ENCODE data around the gene ZFR.
"Not testable (repeated sequence)": the region's sequence is repeated elsewhere in the genome, so short reads cannot be mapped to it uniquely, and the experiment has no call there.

Gene ZFR

DNA sequence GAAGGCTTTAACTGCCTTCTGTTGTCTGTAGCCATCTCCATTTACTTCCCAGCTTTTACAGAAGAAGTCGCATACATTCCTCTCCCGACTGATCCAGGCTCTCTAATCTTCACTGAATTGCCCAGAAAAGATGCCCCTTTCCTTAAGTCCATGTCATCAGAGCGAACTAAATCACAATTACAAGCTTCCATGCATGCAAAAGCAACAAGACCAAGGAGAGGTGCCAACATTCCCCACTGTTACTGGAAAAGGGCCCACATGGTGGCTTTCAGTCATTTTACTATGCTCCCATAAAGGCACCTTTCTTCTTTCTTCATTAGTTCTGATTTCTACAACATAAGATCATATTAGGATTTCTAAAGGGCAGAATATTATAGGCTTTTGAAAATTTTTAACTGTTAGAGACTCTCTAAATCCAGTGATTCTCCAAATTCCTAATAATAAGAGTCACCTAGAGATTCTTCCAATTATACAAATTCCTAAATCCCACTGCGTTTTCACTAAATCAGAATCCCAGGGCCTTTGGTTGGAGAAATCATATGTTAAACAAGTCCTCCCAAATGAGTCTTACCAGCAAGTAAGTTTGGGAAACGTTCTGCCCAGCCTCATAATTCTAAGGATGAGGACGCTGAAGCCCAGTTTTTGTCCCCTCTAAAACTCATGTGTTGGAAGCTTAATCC, 17.0 kb upstream of the ZFR start:
- Mint-ChIP-seq H3K4me3 (no peak overlapping the region), H3K9me3 (ENCODE audit: low read depth) (no peaks in the 10 kb centered on the region), H3K4me1 (ENCODE audit: low read depth) (peaks cover 12% of the 10 kb centered on the region), H3K36me3 (no peaks in the 10 kb centered on the region), H3K27me3 (no peaks in the 10 kb centered on the region), H3K27ac (no peak overlapping the region)

DNA sequence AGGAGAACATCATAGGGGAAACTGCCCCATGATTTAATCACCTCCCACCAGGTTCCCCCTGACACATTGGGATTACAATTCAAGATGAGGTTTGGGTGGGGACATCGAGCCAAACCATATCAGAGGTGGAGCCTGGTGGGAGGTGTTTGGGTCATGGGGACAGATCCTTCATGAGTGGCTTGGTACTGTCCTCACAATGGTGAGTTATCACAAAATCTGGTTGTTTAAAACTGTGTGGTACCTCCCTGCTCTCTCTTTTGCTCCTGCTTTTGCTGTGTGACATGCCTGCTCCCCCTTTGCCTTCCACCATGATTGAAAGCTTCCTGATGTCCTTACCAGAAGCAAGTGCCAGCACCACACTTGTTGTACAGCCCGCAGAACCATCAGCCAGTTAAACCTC, 16.2 kb upstream of the ZFR start:
- Mint-ChIP-seq H3K4me1 (ENCODE audit: low read depth) (peaks cover 12% of the 10 kb centered on the region), H3K9me3 (ENCODE audit: low read depth) (no peaks in the 10 kb centered on the region), H3K27ac (no peak overlapping the region), H3K27me3 (peaks cover 2% of the 10 kb centered on the region), H3K36me3 (no peaks in the 10 kb centered on the region), H3K4me3 (no peak overlapping the region)

DNA sequence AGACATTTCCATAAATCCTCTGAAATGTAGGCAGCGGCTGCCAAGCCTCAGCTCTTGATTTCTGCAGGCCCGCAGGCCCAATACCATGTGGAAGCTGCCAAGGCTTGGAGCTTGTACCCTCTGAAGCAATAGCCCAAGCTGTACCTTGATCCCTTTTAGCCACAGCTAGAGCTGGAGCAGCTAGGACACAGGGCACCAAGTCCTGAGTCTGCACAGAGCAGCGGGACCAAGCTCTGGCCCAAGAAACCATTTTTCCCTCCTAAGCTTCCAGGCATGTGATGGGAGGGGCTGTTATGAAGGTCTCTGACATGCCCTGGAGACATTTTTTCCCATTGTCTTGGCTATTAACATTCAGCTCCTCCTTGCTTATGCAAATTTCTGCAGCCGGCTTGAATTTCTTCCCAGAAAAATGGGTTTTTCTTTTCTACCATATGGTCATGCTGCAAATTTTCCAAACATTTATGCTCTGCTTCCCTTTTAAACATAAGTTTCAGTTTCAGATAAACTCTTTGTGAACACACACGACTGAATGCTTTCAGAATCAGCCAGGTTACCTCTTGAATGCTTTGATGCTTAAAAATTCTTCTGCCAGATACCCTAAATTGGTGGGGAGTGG, 14.4 kb upstream of the ZFR start:
- Mint-ChIP-seq H3K9me3 (ENCODE audit: low read depth) (no peaks in the 10 kb centered on the region), H3K27ac (no peak overlapping the region), H3K36me3 (no peaks in the 10 kb centered on the region), H3K4me3 (no peak overlapping the region), H3K4me1 (ENCODE audit: low read depth) (peaks cover 12% of the 10 kb centered on the region), H3K27me3 (peaks cover 2% of the 10 kb centered on the region)

DNA sequence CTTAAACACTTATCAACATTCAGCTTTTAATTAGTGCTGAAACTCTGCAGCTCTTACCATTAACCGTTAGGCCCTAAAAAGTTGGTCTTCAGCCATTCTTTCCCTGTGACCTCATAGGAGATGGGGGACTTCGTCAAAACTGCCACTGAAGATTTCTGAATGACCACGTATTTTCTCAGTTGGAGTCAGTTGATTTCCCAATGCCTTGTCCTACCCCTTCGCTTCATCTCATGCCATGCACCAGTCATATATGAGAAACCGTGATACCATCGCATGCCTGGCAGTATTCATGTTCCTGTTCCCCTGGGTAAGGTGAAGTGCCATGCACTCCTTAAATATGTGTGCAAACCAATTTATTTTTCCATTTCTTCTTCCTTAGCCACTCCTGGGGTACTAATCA, 10.8 kb upstream of the ZFR start:
- Mint-ChIP-seq H3K36me3 (no peaks in the 10 kb centered on the region), H3K4me3 (no peak overlapping the region), H3K4me1 (ENCODE audit: low read depth) (no peaks in the 10 kb centered on the region), H3K27ac (no peak overlapping the region), H3K9me3 (ENCODE audit: low read depth) (no peaks in the 10 kb centered on the region), H3K27me3 (peaks cover 2% of the 10 kb centered on the region)

DNA sequence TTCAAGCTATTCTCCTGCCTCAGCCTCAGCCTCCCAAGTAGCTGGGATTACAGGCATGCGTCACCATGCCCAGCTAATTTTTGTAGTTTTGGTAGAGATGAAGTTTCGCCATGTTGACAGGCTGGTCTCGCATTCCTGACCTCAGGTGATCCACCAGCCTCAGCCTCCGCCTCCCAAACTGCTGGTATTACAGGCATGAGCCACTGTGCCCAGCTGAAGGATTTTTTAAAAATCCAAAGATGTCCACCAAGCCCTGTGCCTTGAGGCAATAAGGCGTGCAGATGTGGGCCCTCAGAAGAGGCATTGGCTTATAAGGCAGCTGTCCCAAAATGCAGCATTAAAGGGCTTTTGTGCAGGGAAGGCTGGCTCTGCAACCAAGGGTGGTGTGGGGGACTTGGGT, 10.3 kb upstream of the ZFR start:
- peaks cover 2% of the 10 kb centered on the region for H3K27me3 Mint-ChIP-seq
- H3K4me1 Mint-ChIP-seq (ENCODE audit: low read depth) = no peaks in the 10 kb centered on the region
- no peaks in the 10 kb centered on the region for H3K9me3 Mint-ChIP-seq (ENCODE audit: low read depth)
- no peak overlapping the region for H3K4me3 Mint-ChIP-seq
- H3K27ac Mint-ChIP-seq = no peak overlapping the region
- H3K36me3 Mint-ChIP-seq = no peaks in the 10 kb centered on the region

DNA sequence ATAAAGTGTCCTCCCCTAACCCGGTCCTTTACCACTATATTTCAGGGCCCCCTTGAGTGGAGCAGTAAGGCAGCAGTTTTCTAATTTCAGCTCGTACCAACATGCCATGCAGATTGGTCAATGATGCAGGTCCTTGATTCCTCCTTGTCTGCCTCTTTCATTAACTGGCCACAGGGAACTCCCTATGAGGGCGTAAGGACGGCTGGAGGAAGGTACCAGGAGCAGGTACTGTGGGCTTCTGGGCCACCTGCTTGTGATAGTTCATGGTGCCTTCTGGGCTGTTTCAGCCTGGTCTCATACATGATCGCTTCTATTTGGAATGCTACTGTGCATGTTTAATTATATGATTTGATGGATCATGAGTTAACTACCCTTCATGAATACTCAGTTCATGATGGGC, 9.4 kb upstream of the ZFR start:
- H3K9me3 Mint-ChIP-seq (ENCODE audit: low read depth) = no peaks in the 10 kb centered on the region
- no peaks in the 10 kb centered on the region for H3K4me1 Mint-ChIP-seq (ENCODE audit: low read depth)
- peaks cover 2% of the 10 kb centered on the region for H3K27me3 Mint-ChIP-seq
- no peak overlapping the region for H3K27ac Mint-ChIP-seq
- no peaks in the 10 kb centered on the region for H3K36me3 Mint-ChIP-seq
- no peak overlapping the region for H3K4me3 Mint-ChIP-seq

DNA sequence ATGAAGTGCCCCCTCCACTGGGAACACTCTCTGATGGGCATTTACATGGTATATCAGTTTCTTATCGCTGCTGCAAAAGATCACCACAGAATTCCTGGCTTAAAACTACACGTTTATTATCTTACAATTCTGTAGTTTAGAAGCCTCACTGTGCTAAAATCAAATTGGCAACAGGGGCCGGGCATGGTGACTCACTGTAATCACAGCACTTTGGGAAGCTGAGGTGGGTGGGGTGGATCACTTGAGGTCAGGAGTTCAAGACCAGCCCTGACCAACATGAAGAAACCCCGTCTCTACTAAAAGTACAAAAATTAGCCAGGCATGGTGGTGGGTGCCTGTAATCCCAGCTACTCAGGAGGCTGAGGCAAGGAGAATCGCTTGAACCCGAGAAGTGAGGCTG, 7.8 kb upstream of the ZFR start:
- H3K36me3 Mint-ChIP-seq; H3K27ac Mint-ChIP-seq; H3K27me3 Mint-ChIP-seq; H3K4me1 Mint-ChIP-seq (ENCODE audit: low read depth); H3K4me3 Mint-ChIP-seq; H3K9me3 Mint-ChIP-seq (ENCODE audit: low read depth): not testable (repeated sequence)

DNA sequence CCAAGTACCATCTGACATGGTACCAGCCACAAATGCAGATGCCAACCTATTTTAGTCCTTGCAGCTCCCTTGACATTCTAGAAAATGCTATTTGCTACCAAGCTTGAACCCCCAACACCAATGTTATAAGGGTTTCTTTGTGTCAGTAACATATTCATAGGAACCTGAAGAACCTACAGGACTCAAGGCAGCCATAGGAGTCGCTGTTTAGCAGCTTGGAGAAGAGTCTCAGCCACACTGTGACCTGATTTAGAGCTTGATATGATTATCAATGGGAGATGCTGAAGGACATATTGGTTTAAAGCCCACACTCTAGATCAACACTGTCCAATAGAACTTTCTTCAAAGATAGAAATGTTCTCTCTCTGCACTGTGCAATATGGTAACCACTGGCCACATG, 6.4 kb upstream of the ZFR start:
- Mint-ChIP-seq H3K4me3 (no peak overlapping the region), H3K36me3 (no peaks in the 10 kb centered on the region), H3K27ac (no peak overlapping the region), H3K9me3 (ENCODE audit: low read depth) (no peaks in the 10 kb centered on the region), H3K27me3 (no peaks in the 10 kb centered on the region), H3K4me1 (ENCODE audit: low read depth) (no peaks in the 10 kb centered on the region)

DNA sequence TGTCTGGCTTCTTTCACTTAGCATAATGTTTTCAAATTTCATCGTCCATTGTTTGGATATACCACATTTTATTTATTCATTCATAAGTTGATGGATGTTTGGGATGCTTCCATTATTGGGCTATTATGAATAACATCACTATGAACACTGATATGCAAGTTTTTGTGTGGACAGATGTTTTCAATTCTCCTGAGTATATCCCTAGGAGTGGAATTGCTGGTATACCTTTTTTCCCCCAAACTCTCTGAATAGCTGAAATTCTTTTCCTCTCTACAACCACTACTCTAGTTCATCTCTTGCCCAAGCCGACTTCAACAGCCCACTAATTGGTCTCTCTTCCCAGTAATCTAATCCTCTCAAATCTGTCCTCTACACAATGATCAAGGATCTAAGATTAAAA, 4.7 kb upstream of the ZFR start:
- no peaks in the 10 kb centered on the region for H3K9me3 Mint-ChIP-seq (ENCODE audit: low read depth)
- H3K4me1 Mint-ChIP-seq (ENCODE audit: low read depth) = peaks cover 8% of the 10 kb centered on the region
- H3K36me3 Mint-ChIP-seq = no peaks in the 10 kb centered on the region
- no peaks in the 10 kb centered on the region for H3K27me3 Mint-ChIP-seq
- H3K4me3 Mint-ChIP-seq = no peak overlapping the region
- H3K27ac Mint-ChIP-seq = no peak overlapping the region

DNA sequence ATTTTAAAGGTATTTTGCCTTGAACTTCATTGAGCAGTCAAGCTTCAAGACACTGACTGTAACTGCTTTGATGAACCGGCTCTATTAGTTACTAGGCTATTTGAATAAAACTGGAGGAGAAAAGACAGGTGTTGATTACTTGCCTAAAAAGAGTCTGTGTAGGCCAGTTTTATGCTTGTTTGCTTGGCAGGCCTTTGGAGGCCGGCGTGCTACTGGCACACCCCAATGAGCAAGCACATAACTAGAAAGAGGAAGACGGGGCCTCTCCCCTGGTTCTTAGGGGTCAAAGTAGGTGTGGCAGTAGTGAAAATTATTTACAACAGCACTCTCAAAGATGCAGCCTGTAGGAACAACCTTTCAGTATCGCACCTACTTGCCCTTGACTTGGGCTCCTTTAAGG, 2.1 kb upstream of the ZFR start:
- no peak overlapping the region for H3K27ac Mint-ChIP-seq
- H3K27me3 Mint-ChIP-seq = no peaks in the 10 kb centered on the region
- H3K4me3 Mint-ChIP-seq = no peak overlapping the region
- H3K9me3 Mint-ChIP-seq (ENCODE audit: low read depth) = no peaks in the 10 kb centered on the region
- peaks cover 2% of the 10 kb centered on the region for H3K36me3 Mint-ChIP-seq
- H3K4me1 Mint-ChIP-seq (ENCODE audit: low read depth) = peaks cover 24% of the 10 kb centered on the region

DNA sequence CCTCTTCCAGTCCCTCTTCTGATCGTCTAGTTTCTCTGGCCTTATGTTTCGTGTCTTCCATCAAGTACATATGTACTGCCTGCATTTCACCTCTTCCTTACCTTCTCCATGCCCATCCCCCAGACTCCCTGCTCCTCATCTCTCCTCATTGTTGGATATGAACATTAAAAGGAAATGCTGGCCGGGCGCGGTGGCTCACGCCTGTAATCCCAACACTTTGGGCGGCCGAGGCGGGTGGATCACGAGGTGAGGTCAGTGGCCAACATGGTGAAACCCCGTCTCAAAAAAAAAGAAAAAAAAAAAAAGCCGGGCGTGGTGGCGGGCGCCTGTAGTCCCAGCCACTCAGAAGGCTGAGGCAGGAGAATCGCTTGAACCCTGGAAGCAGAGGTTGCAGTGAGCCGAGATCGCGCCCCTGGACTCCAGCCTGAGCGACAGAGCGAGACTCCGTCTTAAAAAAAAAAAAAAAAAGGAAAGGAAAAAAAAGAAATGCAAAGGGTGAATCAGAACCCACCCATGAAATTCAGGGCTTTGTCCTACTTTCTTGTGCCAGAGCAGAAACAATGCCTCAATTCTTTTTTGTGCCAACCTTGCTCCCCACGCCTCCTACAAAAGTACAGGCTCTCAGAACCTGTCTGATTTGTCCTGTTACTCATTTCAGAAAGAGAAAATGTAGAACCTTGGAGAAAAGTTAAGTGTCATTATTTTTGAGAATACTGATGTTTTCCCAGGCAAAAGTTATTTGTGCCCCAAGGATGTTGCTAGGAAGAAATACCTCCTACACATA, 1.5 kb upstream of the ZFR start:
- H3K27ac Mint-ChIP-seq = no peak overlapping the region
- H3K4me3 Mint-ChIP-seq = peak overlapping the region; percentile 67
- no peaks in the 10 kb centered on the region for H3K9me3 Mint-ChIP-seq (ENCODE audit: low read depth)
- H3K4me1 Mint-ChIP-seq (ENCODE audit: low read depth) = peaks cover 30% of the 10 kb centered on the region
- H3K36me3 Mint-ChIP-seq = peaks cover 2% of the 10 kb centered on the region
- no peaks in the 10 kb centered on the region for H3K27me3 Mint-ChIP-seq

DNA sequence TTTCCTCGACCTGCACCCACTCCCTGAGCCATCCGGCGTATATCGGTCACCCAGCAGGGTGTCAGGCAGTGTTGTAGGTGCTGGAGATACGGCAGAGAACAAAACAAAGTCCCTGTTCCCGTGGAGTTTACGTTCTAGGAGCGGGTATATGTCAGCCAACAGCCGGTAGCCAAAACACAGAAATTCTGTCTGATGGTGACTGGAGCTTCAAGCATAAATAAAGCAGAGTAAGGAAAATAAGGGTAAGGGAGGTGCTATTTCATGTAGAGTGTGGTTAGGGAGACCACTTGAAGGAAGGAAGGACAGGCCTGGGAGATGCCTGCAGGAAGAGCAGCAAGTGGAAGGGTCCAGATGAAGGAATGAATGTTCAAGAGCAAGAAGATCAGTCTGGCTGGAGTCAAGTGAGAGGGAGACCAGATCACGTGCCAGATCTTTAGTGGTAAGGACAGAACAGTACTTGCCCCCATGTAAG, 783 bp upstream of the ZFR start:
- Mint-ChIP-seq H3K4me1 (ENCODE audit: low read depth) (peaks cover 32% of the 10 kb centered on the region), H3K36me3 (peaks cover 2% of the 10 kb centered on the region), H3K27ac (peak overlapping the region; percentile 83), H3K9me3 (ENCODE audit: low read depth) (no peaks in the 10 kb centered on the region), H3K27me3 (no peaks in the 10 kb centered on the region), H3K4me3 (peak overlapping the region; percentile 86)

DNA sequence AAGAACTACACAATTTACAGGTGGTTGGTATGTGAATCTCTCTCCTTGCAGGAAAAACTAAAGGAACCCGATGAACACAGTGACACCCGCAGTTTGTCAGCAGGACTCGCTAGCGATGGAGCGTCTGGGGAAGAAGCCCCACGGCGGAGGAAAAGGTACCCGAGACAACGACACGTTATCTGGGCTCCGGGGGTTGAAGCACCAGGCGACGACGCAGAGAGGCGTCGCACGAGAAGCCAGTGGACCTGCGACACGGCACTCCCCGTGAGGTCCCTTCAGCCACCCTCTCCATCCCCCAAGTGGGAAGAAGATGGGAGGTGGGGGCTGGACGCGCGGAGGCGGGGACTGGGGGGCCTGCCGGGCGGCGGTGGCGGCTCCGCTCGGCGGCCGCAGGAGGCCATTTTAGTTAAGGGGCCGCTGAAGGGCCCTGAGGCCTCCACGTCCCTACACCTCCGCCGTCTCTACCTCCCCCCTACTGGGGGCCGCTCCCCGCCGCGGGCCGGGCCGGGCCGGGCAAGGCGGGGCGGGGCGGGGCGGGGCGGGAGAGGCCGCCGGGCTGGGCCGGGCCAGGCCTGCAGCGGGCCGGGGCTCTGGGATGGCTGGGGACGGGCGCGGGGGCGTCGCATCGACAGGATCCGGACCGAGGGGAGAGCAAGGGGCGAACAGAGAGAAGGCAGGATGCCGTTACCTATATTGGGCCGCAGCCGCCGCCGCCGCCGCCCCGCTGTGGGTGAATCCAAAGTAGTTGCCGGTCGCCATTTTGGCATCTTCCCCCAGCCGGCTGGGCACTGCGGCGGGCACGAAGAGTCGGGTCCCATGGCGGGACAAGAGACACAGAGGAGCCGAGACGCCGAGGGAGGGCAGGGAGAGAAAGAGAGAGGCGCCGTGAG, 754 bp downstream of the ZFR start:
- H3K4me1 Mint-ChIP-seq (ENCODE audit: low read depth) = peaks cover 44% of the 10 kb centered on the region
- peak overlapping the region; percentile 96 for H3K4me3 Mint-ChIP-seq
- H3K36me3 Mint-ChIP-seq = peaks cover 2% of the 10 kb centered on the region
- H3K27ac Mint-ChIP-seq = peak overlapping the region; percentile 94
- no peaks in the 10 kb centered on the region for H3K9me3 Mint-ChIP-seq (ENCODE audit: low read depth)
- H3K27me3 Mint-ChIP-seq = no peaks in the 10 kb centered on the region

DNA sequence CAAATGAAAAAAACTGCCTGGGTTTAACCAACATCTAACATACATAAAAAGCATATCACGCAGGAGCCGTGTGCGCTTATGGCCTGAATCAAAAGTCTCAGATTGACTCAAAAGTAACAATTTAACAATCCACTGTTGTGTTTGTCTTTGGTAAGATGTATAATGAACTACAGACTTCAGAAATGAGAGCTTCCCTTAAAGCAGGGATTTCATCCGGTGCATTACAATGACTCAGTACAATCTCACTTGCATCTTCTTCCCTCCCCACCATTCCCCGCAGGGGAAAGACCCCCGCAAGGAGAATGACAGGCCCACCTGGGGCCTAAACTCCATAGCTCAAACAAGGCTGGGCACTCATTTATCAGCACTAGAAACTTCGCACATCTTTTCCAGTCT, 1.4 kb downstream of the ZFR start:
- Mint-ChIP-seq H3K9me3 (ENCODE audit: low read depth) (no peaks in the 10 kb centered on the region), H3K36me3 (peaks cover 2% of the 10 kb centered on the region), H3K4me3 (peak overlapping the region; percentile 96), H3K27ac (peak overlapping the region; percentile 94), H3K27me3 (no peaks in the 10 kb centered on the region), H3K4me1 (ENCODE audit: low read depth) (peaks cover 50% of the 10 kb centered on the region)
